ENCODE results near the gene IL21. TPM values are rescaled to one million over a fixed set of nuclear protein-coding genes. Genes with fewer than 3 reads are reported as not detected.
"Not testable (repeated sequence)": the region's sequence is repeated elsewhere in the genome, so short reads cannot be mapped to it uniquely, and the experiment has no call there.

The IL21 gene
- total RNA-seq, 1 donor from 2014 or later, result not detected

DNA sequence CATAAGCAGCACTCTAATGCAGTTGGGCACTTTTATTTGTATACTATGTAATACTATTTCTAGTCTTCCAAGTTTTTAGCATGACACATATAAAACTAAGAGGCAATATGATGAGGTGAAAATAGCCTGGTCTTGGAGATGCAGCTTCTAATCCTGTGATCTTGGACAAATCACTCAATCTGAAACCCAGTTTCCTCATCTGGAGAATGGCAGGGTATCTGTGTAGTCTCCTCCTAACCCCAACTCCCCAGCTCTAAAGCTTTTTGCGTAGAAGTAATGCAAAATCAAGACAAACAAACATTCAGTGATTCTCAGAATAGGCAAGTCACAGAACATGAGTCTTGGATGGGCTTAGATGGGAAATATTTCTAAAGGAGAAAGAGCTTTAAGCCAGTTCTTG, 36.7 kb upstream of the IL21 start:
- Mint-ChIP-seq H3K4me1 (ENCODE audit: low read depth, unreplicated experiment) (peaks cover 11% of the 10 kb centered on the region), H3K36me3 (ENCODE audit: low read depth, unreplicated experiment) (no peaks in the 10 kb centered on the region), H3K27me3 (ENCODE audit: low read depth, unreplicated experiment) (peaks cover 2% of the 10 kb centered on the region), H3K27ac (ENCODE audit: unreplicated experiment) (no peak overlapping the region), H3K4me3 (ENCODE audit: unreplicated experiment) (no peak overlapping the region), H3K9me3 (ENCODE audit: unreplicated experiment) (peaks cover 2% of the 10 kb centered on the region)
- no peak overlapping the region for H3K9ac ChIP-seq (ENCODE audit: low read length)
- no peak overlapping the region for H2AFZ ChIP-seq (ENCODE audit: low read depth, low read length)
- H3K27me3 ChIP-seq (ENCODE audit: insufficient read depth, low read length), result no peaks in the 10 kb centered on the region
- H3K4me2 ChIP-seq (ENCODE audit: low read length), result no peak overlapping the region
- DNase-seq (ENCODE audit: low read depth) (no peak), FAIRE-seq (no peak)
- H3K9me3 ChIP-seq (ENCODE audit: insufficient read depth, low read depth, low read length), result peaks cover 3% of the 10 kb centered on the region
- H3K4me1 ChIP-seq (ENCODE audit: insufficient read depth, low read length), result no peaks in the 10 kb centered on the region
- H3K27ac ChIP-seq (ENCODE audit: low read depth, low read length), result no peak overlapping the region
- no peaks in the 10 kb centered on the region for H3K79me2 ChIP-seq (ENCODE audit: insufficient read depth, low read length)
- TF ChIP-seq, protein P1, sequence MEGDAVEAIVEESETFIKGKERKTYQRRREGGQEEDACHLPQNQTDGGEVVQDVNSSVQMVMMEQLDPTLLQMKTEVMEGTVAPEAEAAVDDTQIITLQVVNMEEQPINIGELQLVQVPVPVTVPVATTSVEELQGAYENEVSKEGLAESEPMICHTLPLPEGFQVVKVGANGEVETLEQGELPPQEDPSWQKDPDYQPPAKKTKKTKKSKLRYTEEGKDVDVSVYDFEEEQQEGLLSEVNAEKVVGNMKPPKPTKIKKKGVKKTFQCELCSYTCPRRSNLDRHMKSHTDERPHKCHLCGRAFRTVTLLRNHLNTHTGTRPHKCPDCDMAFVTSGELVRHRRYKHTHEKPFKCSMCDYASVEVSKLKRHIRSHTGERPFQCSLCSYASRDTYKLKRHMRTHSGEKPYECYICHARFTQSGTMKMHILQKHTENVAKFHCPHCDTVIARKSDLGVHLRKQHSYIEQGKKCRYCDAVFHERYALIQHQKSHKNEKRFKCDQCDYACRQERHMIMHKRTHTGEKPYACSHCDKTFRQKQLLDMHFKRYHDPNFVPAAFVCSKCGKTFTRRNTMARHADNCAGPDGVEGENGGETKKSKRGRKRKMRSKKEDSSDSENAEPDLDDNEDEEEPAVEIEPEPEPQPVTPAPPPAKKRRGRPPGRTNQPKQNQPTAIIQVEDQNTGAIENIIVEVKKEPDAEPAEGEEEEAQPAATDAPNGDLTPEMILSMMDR (IDR thresholded peaks at IDR 0.05; ENCODE audit: insufficient read depth, low read depth, low read length), result no peak
- no peak for TF ChIP-seq EZH2 (IDR thresholded peaks at IDR 0.05; ENCODE audit: insufficient read depth, low read length)
- no peaks in the 10 kb centered on the region for H4K20me1 ChIP-seq (ENCODE audit: insufficient read depth, low read length)
- no peak overlapping the region for H3K4me3 ChIP-seq (ENCODE audit: insufficient read depth, low read depth, low read length)
- H3K36me3 ChIP-seq (ENCODE audit: insufficient read depth, low read length), result no peaks in the 10 kb centered on the region

DNA sequence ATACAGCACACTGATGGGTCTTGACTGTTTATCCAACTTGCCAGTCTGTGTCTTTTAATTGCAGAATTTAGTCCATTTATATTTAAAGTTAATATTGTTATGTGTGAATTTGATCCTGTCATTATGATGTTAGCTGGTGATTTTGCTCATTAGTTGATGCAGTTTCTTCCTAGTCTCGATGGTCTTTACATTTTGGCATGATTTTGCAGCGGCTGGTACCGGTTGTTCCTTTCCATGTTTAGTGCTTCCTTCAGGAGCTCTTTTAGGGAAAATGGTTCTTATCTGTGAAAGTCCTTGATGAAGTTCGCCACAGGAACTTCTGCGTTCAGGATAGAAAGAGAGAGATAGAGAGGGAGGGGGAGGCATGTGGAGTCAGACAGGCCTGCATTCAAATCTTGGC, 35.7 kb upstream of the IL21 start:
- H3K27me3 ChIP-seq (ENCODE audit: insufficient read depth, low read length), result not testable (repeated sequence)

DNA sequence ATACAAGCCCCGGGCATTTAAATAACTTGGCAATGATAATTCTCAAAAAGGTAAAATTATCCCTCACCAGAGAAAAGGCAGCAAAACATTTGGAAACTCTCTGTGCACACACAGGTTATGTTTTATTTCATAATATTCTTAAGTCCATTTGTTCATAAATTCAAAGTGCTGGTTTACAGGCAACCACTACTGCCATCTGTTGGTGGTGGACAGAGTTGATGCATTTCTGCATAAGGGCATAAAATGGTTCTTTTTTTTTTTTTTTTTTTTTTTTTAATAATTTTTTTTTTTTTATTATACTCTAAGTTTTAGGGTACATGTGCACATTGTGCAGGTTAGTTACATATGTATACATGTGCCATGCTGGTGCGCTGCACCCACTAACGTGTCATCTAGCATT, 31.5 kb upstream of the IL21 start:
- Histone ChIP-seq H2AFZ (ENCODE audit: low read depth, low read length) (no peak overlapping the region), H3K36me3 (ENCODE audit: insufficient read depth, low read length) (no peaks in the 10 kb centered on the region), H3K4me1 (ENCODE audit: insufficient read depth, low read length) (no peaks in the 10 kb centered on the region), H3K9ac (ENCODE audit: low read length) (no peak overlapping the region), H3K27me3 (ENCODE audit: insufficient read depth, low read length) (no peaks in the 10 kb centered on the region), H4K20me1 (ENCODE audit: insufficient read depth, low read length) (no peaks in the 10 kb centered on the region), H3K79me2 (ENCODE audit: insufficient read depth, low read length) (no peaks in the 10 kb centered on the region), H3K9me3 (ENCODE audit: insufficient read depth, low read depth, low read length) (peaks cover 3% of the 10 kb centered on the region), H3K4me2 (ENCODE audit: low read length) (no peak overlapping the region), H3K27ac (ENCODE audit: low read depth, low read length) (no peak overlapping the region), H3K4me3 (ENCODE audit: insufficient read depth, low read depth, low read length) (no peak overlapping the region)
- Mint-ChIP-seq H3K4me3 (ENCODE audit: unreplicated experiment) (no peak overlapping the region), H3K9me3 (ENCODE audit: unreplicated experiment) (peaks cover 2% of the 10 kb centered on the region), H3K27me3 (ENCODE audit: low read depth, unreplicated experiment) (no peaks in the 10 kb centered on the region), H3K36me3 (ENCODE audit: low read depth, unreplicated experiment) (no peaks in the 10 kb centered on the region), H3K27ac (ENCODE audit: unreplicated experiment) (no peak overlapping the region), H3K4me1 (ENCODE audit: low read depth, unreplicated experiment) (no peaks in the 10 kb centered on the region)
- DNase-seq (ENCODE audit: low read depth), result peak; percentile 35
- peak; percentile 50 for FAIRE-seq
- TF ChIP-seq, protein P1 (IDR thresholded peaks at IDR 0.05; ENCODE audit: insufficient read depth, low read depth, low read length), result peak; percentile 60
- TF ChIP-seq EZH2 (IDR thresholded peaks at IDR 0.05; ENCODE audit: insufficient read depth, low read length), result no peak

More for the DNA sequence above, 35.7 kb upstream of the IL21 start:
- H3K9ac ChIP-seq (ENCODE audit: low read length); H3K9me3 ChIP-seq (ENCODE audit: insufficient read depth, low read depth, low read length); DNase-seq (ENCODE audit: low read depth); FAIRE-seq; H3K9me3 Mint-ChIP-seq (ENCODE audit: unreplicated experiment); H3K4me3 ChIP-seq (ENCODE audit: insufficient read depth, low read depth, low read length); H2AFZ ChIP-seq (ENCODE audit: low read depth, low read length); H3K36me3 Mint-ChIP-seq (ENCODE audit: low read depth, unreplicated experiment); H3K79me2 ChIP-seq (ENCODE audit: insufficient read depth, low read length); H3K36me3 ChIP-seq (ENCODE audit: insufficient read depth, low read length); H3K27ac Mint-ChIP-seq (ENCODE audit: unreplicated experiment); H3K4me1 Mint-ChIP-seq (ENCODE audit: low read depth, unreplicated experiment); H3K4me2 ChIP-seq (ENCODE audit: low read length); H3K4me3 Mint-ChIP-seq (ENCODE audit: unreplicated experiment); H3K27ac ChIP-seq (ENCODE audit: low read depth, low read length); H3K27me3 Mint-ChIP-seq (ENCODE audit: low read depth, unreplicated experiment); H4K20me1 ChIP-seq (ENCODE audit: insufficient read depth, low read length); H3K4me1 ChIP-seq (ENCODE audit: insufficient read depth, low read length): not testable (repeated sequence)
